WTC11 (cell line): Measurements from ENCODE around the gene SSC5D.

Experiments used
- IRF2 ChIP-seq: sonication (generic); formaldehyde crosslinking; IDR thresholded peaks from 2 replicates; pipeline ENCODE4 v1.8.0; 2022; ENCODE audit warnings: low read depth, missing genetic modification reagents, borderline replicate concordance
- JAZF1 ChIP-seq: fragments of 250-450 bp; sonication (Bioruptor Pico); IDR thresholded peaks from 2 replicates; pipeline ENCODE4 v1.9.0; 2021; ENCODE audit warnings: moderate library complexity, mild to moderate bottlenecking, inconsistent platforms
- RELA ChIP-seq: sonication (generic); formaldehyde crosslinking; IDR thresholded peaks from 2 replicates; pipeline ENCODE4 v1.8.1; 2022; ENCODE audit warnings: missing genetic modification reagents, mild to moderate bottlenecking, borderline replicate concordance
- ZNF121 ChIP-seq: sonication (generic); formaldehyde crosslinking; IDR thresholded peaks from 2 replicates; pipeline ENCODE4 v1.8.0; 2023; ENCODE audit warnings: missing genetic modification reagents
- TF ChIP-seq, protein P1 (sequence below): fragments of 200-600 bp; IDR thresholded peaks from 2 replicates; pipeline ENCODE4 v1.8.0; 2022; ENCODE audit warnings: antibody characterized with exemption
- TF ChIP-seq, protein P2 (sequence below): sonication (generic); formaldehyde crosslinking; IDR thresholded peaks from 2 replicates; pipeline ENCODE4 v1.8.1; 2022; ENCODE audit warnings: low read depth, mild to moderate bottlenecking, moderate library complexity, missing genetic modification reagents, borderline replicate concordance
- TF ChIP-seq, protein P3 (sequence below): sonication (generic); formaldehyde crosslinking; IDR thresholded peaks from 2 replicates; pipeline ENCODE4 v1.8.1; 2023; ENCODE audit warnings: mild to moderate bottlenecking, missing genetic modification reagents, moderate library complexity

DNA sequence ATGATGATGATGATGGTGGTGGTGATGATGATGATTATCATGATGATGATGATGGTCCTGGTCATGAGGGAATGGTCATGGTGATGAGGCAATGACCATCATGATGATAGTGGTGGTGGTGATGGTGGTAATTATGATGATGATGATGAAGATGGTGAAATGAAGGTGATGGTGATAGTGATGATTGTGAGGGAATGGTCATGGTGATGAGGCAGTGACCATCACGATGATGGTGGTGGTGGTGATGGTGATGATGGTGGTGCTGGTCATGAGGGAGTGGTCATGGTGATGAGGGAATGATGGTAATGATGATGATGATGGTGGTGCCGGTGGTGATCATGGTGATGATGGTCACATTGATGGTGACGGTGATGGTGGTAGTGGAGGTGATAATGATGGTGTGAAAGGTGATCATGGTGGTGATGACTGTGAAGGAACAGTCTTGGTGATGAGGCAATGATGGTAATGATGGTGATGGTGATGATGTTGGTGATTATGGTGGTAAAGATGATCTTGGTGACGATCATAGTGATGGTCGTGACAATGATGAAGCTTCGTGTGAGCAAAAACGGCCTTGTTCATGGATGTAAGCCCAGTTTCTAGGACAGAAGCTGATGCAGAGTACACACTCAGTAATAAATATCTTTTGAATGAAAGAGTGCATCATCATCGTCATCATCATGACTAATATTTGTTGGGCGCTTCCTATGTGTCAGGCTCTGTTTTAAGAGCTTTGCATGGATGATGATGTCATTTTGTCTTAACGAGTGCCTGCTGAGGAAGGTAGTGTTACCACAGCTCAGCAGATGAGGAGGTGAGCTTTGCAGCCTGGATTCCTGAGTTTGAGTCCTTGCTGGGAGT, 31.4 kb downstream of the SSC5D start:
- TF ChIP-seq IRF2, result no peak
- no peak for TF ChIP-seq JAZF1
- TF ChIP-seq, protein P1, sequence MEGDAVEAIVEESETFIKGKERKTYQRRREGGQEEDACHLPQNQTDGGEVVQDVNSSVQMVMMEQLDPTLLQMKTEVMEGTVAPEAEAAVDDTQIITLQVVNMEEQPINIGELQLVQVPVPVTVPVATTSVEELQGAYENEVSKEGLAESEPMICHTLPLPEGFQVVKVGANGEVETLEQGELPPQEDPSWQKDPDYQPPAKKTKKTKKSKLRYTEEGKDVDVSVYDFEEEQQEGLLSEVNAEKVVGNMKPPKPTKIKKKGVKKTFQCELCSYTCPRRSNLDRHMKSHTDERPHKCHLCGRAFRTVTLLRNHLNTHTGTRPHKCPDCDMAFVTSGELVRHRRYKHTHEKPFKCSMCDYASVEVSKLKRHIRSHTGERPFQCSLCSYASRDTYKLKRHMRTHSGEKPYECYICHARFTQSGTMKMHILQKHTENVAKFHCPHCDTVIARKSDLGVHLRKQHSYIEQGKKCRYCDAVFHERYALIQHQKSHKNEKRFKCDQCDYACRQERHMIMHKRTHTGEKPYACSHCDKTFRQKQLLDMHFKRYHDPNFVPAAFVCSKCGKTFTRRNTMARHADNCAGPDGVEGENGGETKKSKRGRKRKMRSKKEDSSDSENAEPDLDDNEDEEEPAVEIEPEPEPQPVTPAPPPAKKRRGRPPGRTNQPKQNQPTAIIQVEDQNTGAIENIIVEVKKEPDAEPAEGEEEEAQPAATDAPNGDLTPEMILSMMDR, result no peak
- no peak for TF ChIP-seq ZNF121 (CRISPR knock-in tag)
- no peak for TF ChIP-seq RELA (CRISPR knock-in tag)
- TF ChIP-seq, protein P2, sequence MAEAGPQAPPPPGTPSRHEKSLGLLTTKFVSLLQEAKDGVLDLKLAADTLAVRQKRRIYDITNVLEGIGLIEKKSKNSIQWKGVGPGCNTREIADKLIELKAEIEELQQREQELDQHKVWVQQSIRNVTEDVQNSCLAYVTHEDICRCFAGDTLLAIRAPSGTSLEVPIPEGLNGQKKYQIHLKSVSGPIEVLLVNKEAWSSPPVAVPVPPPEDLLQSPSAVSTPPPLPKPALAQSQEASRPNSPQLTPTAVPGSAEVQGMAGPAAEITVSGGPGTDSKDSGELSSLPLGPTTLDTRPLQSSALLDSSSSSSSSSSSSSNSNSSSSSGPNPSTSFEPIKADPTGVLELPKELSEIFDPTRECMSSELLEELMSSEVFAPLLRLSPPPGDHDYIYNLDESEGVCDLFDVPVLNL (CRISPR knock-in tag), result no peak
- TF ChIP-seq, protein P3, sequence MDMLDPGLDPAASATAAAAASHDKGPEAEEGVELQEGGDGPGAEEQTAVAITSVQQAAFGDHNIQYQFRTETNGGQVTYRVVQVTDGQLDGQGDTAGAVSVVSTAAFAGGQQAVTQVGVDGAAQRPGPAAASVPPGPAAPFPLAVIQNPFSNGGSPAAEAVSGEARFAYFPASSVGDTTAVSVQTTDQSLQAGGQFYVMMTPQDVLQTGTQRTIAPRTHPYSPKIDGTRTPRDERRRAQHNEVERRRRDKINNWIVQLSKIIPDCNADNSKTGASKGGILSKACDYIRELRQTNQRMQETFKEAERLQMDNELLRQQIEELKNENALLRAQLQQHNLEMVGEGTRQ (CRISPR knock-in tag), result no peak
